RWPE2 (cell line): ENCODE results near the gene SUPT20HL2.

Experiments
- ATAC-seq: fragments of 200-7000 bp; cut with Tn5 transposase; 3 replicates; pipeline ENCODE4 v1.9.1; 2021; ENCODE audit warnings: low read depth
- DNase-seq: peaks from one replicate; pipeline ENCODE4 v3.0.0-alpha.2; 2020; ENCODE audit warnings: low spot score
- H3K27ac ChIP-seq: fragments of 450-650 bp; 2 replicates; pipeline ENCODE4 v1.5.1; 2017; ENCODE audit warnings: mild to moderate bottlenecking; ENCODE audit not compliant: poor library complexity, severe bottlenecking
- H3K27me3 ChIP-seq: fragments of 250-450 bp; sonication (Bioruptor Pico); 2 replicates; pipeline ENCODE4 v1.5.1; 2021; ENCODE audit warnings: mild to moderate bottlenecking, moderate library complexity; ENCODE audit not compliant: insufficient read depth, poor library complexity, severe bottlenecking
- H3K36me3 ChIP-seq: fragments of 250-450 bp; sonication (Bioruptor Pico); 2 replicates; pipeline ENCODE4 v1.5.1; 2020; ENCODE audit warnings: low read depth, mild to moderate bottlenecking, moderate library complexity
- H3K4me1 ChIP-seq: fragments of 250-450 bp; sonication (Bioruptor Pico); 2 replicates; pipeline ENCODE4 v1.5.1; 2021; ENCODE audit warnings: mild to moderate bottlenecking, moderate library complexity; ENCODE audit not compliant: insufficient read depth, poor library complexity, severe bottlenecking
- H3K4me3 ChIP-seq: fragments of 250-450 bp; sonication (Bioruptor Pico); 2 replicates; pipeline ENCODE4 v1.5.1; 2021; ENCODE audit warnings: mild to moderate bottlenecking, moderate library complexity; ENCODE audit not compliant: severe bottlenecking
- H3K9me3 ChIP-seq: fragments of 250-450 bp; sonication (Bioruptor Pico); 2 replicates; pipeline ENCODE4 v1.5.1; 2021; ENCODE audit warnings: mild to moderate bottlenecking, moderate library complexity; ENCODE audit not compliant: severe bottlenecking
- TF ChIP-seq, protein P1 (sequence below): fragments of 450-650 bp; IDR thresholded peaks from one replicate; pipeline ENCODE4 v1.5.1; 2017; ENCODE audit warnings: mild to moderate bottlenecking, moderate library complexity; ENCODE audit not compliant: poor library complexity, severe bottlenecking

Gene SUPT20HL2

DNA sequence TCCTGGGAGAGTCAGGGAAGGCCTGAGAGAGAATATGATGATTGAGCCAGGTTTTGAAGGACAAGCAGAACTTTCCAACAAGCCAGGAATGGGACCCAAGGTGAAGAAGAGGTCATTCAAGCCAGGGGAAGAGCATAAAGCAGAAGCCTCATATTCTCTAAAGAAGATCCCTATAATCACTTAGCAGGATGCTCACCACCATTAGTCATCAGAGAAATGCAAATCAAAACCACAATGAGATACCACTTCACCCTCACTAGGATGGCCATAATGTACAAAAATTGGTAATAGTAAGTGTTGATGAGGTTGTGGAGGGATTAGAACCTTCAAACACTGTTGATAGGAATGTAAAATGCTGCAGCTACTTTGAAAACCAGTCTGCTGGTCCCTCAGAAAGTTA, 26.0 kb upstream of the SUPT20HL2 start:
- ATAC-seq: no peak

DNA sequence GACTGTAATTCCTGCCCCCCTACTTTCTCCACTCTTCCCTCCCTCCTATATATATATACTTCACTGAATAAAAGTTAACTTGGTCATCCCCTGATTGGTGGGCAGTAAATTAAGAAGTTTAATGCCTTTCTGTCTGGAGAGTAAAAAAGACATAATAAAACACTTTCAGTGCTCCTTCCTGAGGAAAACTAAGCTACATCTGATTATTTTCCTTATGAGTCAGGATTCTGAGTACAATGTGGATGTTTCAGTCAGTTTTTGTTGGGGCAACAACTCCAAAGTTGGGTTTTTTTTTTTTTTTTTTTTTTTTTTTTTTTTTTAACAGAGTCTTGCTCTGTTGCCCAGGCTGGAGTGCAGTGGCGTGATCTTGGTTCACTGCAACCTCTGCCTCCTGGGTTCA, 22.0 kb upstream of the SUPT20HL2 start:
- DNase-seq (no peak), ATAC-seq (no peak)
- Histone ChIP-seq H3K4me1 (no peaks in the 10 kb centered on the region), H3K4me3 (no peak overlapping the region), H3K27ac (no peak overlapping the region), H3K9me3 (no peaks in the 10 kb centered on the region), H3K27me3 (no peaks in the 10 kb centered on the region), H3K36me3 (no peaks in the 10 kb centered on the region)
- TF ChIP-seq, protein P1, sequence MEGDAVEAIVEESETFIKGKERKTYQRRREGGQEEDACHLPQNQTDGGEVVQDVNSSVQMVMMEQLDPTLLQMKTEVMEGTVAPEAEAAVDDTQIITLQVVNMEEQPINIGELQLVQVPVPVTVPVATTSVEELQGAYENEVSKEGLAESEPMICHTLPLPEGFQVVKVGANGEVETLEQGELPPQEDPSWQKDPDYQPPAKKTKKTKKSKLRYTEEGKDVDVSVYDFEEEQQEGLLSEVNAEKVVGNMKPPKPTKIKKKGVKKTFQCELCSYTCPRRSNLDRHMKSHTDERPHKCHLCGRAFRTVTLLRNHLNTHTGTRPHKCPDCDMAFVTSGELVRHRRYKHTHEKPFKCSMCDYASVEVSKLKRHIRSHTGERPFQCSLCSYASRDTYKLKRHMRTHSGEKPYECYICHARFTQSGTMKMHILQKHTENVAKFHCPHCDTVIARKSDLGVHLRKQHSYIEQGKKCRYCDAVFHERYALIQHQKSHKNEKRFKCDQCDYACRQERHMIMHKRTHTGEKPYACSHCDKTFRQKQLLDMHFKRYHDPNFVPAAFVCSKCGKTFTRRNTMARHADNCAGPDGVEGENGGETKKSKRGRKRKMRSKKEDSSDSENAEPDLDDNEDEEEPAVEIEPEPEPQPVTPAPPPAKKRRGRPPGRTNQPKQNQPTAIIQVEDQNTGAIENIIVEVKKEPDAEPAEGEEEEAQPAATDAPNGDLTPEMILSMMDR: no peak

More for the DNA sequence above, 26.0 kb upstream of the SUPT20HL2 start:
- H3K36me3 ChIP-seq: no peaks in the 10 kb centered on the region
- no peak for DNase-seq
- H3K4me1 ChIP-seq: no peaks in the 10 kb centered on the region
- no peaks in the 10 kb centered on the region for H3K9me3 ChIP-seq
- H3K27me3 ChIP-seq: no peaks in the 10 kb centered on the region
- TF ChIP-seq, protein P1: no peak
- no peak overlapping the region for H3K4me3 ChIP-seq
- H3K27ac ChIP-seq: no peak overlapping the region

DNA sequence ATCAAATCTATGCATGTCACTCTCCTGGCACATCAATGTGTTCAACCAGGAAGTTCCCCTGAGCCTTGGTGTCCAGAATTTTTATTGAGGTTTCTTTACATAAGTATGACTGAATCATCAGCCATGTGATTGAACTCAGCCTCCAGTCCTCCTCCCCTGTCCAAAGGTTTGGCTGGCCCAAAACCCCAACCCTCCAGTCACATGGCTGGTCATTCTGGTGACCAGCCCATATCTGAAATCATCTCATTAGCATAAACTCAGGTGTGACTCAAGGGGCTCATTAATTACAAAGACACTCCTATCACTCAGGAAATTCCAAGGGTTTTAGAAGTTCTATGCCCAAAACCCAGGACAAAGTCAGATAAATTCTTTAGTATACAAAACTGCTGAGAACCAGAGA, 20.6 kb upstream of the SUPT20HL2 start:
- Histone ChIP-seq H3K27me3 (no peaks in the 10 kb centered on the region), H3K4me1 (no peaks in the 10 kb centered on the region), H3K4me3 (no peak overlapping the region), H3K9me3 (no peaks in the 10 kb centered on the region), H3K27ac (no peak overlapping the region), H3K36me3 (no peaks in the 10 kb centered on the region)
- DNase-seq: no peak
- TF ChIP-seq, protein P1: no peak
- ATAC-seq: no peak

DNA sequence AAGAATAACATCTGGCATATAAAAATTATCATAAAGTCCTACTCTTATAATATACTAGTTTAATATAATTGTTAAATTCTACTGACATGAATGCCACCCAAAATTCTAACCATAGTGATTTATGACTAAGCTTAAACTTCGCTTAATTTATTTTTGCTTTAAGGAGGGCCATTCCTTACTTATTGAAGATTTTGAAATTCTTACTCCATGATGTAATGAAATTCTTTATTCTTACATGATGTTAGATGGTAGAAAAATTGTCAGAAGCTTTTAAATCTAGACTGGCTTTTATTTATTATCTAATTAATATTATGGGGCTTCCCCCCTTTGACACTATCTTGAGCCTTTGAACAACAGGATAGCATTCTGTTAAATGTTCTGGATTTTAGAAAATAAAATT, 19.5 kb upstream of the SUPT20HL2 start:
- DNase-seq (no peak), ATAC-seq (no peak)
- Histone ChIP-seq H3K4me3 (no peak overlapping the region), H3K27ac (no peak overlapping the region), H3K36me3 (no peaks in the 10 kb centered on the region), H3K9me3 (no peaks in the 10 kb centered on the region), H3K4me1 (no peaks in the 10 kb centered on the region), H3K27me3 (no peaks in the 10 kb centered on the region)
- TF ChIP-seq, protein P1: no peak

DNA sequence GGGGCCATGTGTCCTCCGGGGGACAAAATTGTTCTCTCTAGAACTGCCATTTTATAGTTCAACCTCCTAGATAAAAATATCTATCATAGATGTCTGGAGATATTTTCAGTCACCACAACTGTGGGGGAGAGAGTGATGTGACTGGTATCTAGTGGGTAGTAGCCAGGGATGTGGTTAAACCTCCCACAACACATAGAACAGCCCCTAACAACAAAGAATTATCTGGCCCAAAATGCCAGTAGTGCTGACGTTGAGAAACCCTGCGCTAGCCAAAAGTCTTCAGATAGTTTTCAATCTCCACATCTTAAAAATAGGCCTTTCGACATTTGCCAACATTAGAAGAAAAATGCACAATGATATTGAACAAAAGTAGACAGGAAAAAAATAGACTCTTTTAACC, 19.0 kb upstream of the SUPT20HL2 start:
- Histone ChIP-seq H3K9me3 (no peaks in the 10 kb centered on the region), H3K36me3 (no peaks in the 10 kb centered on the region), H3K4me1 (no peaks in the 10 kb centered on the region), H3K4me3 (no peak overlapping the region), H3K27me3 (no peaks in the 10 kb centered on the region), H3K27ac (no peak overlapping the region)
- no peak for ATAC-seq
- TF ChIP-seq, protein P1: no peak
- DNase-seq: no peak
